ENCODE results near the gene PDE1C. TPM values are rescaled to one million over a fixed set of nuclear protein-coding genes. Genes with fewer than 3 reads are reported as not detected.
A peak's percentile ranks its signal among the peaks of the same experiment; 100 is the strongest.

PDE1C gene
- total RNA-seq, 4 donors from 2014 or later = 0.19 to 14.5 (median 2.9) TPM

GRCh38 chr7:31791881-31792280, 278.3 kb downstream of the PDE1C start:
- no peak for TF ChIP-seq CTCF (IDR thresholded peaks at IDR 0.05)
- no peak for TF ChIP-seq POLR2A (IDR thresholded peaks at IDR 0.05)
- H3K4me1 ChIP-seq = no peaks in the 10 kb centered on the region
- H3K4me3 ChIP-seq = no peak overlapping the region
- H3K27ac ChIP-seq = no peak overlapping the region
- H3K36me3 ChIP-seq = no peaks in the 10 kb centered on the region
- WGBS, 2 donors = 57 to 63% methylated on average over 2 of the region's 2 CpGs
- no peaks in the 10 kb centered on the region for H3K9me3 ChIP-seq
- intact Hi-C loops (cut with DNase I) = no loop called here
- DNase-seq = no peak
- H3K27me3 ChIP-seq = no peaks in the 10 kb centered on the region

- H3K9me3 ChIP-seq = no peaks in the 10 kb centered on the region
- 62% methylated on average over 3 of the region's 3 CpGs for WGBS, 2 donors
- H3K27ac ChIP-seq = no peak overlapping the region
- no peak for DNase-seq
- H3K27me3 ChIP-seq = no peaks in the 10 kb centered on the region
- TF ChIP-seq CTCF (IDR thresholded peaks at IDR 0.05) = no peak
- TF ChIP-seq POLR2A (IDR thresholded peaks at IDR 0.05) = no peak
- H3K4me3 ChIP-seq = no peak overlapping the region
- H3K36me3 ChIP-seq = no peaks in the 10 kb centered on the region
- intact Hi-C loops (cut with DNase I) = no loop called here
- no peaks in the 10 kb centered on the region for H3K4me1 ChIP-seq
Measured at GRCh38 chr7:31788883-31789680, 281.1 kb downstream of the PDE1C start.

- intact Hi-C loops (cut with DNase I) = no loop called here
- Histone ChIP-seq H3K9me3 (no peaks in the 10 kb centered on the region), H3K27me3 (no peaks in the 10 kb centered on the region), H3K4me1 (no peaks in the 10 kb centered on the region), H3K36me3 (no peaks in the 10 kb centered on the region), H3K4me3 (no peak overlapping the region), H3K27ac (no peak overlapping the region)
- WGBS, 2 donors = 79 to 88% methylated on average over 1 of the region's 1 CpG
- no peak for TF ChIP-seq CTCF (IDR thresholded peaks at IDR 0.05)
- no peak for TF ChIP-seq POLR2A (IDR thresholded peaks at IDR 0.05)
- DNase-seq = no peak
Measured at GRCh38 chr7:31788445-31788844, 281.8 kb downstream of the PDE1C start.

- intact Hi-C loops (cut with DNase I) = no loop called here
- DNase-seq = no peak
- Histone ChIP-seq H3K36me3 (no peaks in the 10 kb centered on the region), H3K4me1 (no peaks in the 10 kb centered on the region), H3K9me3 (no peaks in the 10 kb centered on the region), H3K4me3 (no peak overlapping the region), H3K27me3 (no peaks in the 10 kb centered on the region), H3K27ac (no peak overlapping the region)
- 71 to 72% methylated on average over 3 of the region's 3 CpGs for WGBS, 2 donors
- TF ChIP-seq POLR2A (IDR thresholded peaks at IDR 0.05) = no peak
- no peak for TF ChIP-seq CTCF (IDR thresholded peaks at IDR 0.05)
Measured at GRCh38 chr7:31786326-31786725, 283.9 kb downstream of the PDE1C start.

GRCh38 chr7:31785101-31785500, 285.1 kb downstream of the PDE1C start:
- intact Hi-C loops (cut with DNase I) = no loop called here
- 43 to 45% methylated on average over 2 of the region's 2 CpGs for WGBS, 2 donors
- Histone ChIP-seq H3K27me3 (no peaks in the 10 kb centered on the region), H3K4me1 (no peaks in the 10 kb centered on the region), H3K27ac (peak overlapping the region in 2 of 4 donors; percentile 26 to 29), H3K36me3 (no peaks in the 10 kb centered on the region), H3K4me3 (no peak overlapping the region), H3K9me3 (no peaks in the 10 kb centered on the region)
- DNase-seq = no peak
- TF ChIP-seq POLR2A (IDR thresholded peaks at IDR 0.05) (no peak), CTCF (IDR thresholded peaks at IDR 0.05) (no peak)
